ENCODE measurements around the gene ZFYVE16. TPM values are rescaled to one million over a fixed set of nuclear protein-coding genes. Genes with fewer than 3 reads are reported as not detected.
"Not testable (repeated sequence)": the region's sequence is repeated elsewhere in the genome, so short reads cannot be mapped to it uniquely, and the experiment has no call there.

Gene ZFYVE16
- total RNA-seq, 1 donor from 2014 or later = 113 TPM

DNA sequence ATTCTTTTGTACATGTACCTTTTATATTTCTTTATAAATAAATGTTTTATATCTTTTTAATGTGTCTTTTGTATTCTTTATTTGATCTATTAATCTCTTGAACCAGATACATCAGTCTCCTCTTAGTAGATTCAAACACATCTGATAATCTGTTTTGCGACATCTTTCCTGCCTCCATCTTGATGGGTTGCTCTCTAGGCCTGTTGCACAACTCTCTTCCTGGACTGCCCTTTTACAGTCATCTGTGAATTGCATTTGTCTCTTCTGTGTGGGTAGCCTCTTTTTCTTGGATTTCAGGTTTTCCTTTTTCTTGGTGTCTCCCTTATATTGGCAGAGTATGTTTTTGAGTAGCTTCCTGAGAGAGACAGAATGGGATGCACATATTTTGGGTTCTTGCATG, 6.2 kb downstream of the ZFYVE16 start:
- Mint-ChIP-seq H3K36me3 (peaks cover 46% of the 10 kb centered on the region), H3K9me3 (peaks cover 8% of the 10 kb centered on the region), H3K4me3 (no peak overlapping the region), H3K4me1 (peaks cover 7% of the 10 kb centered on the region), H3K27ac (no peak overlapping the region), H3K27me3 (ENCODE audit: insufficient read depth, low read depth) (no peaks in the 10 kb centered on the region)
- no peaks in the 10 kb centered on the region for H3K9me3 ChIP-seq (ENCODE audit: low read depth)
- no peaks in the 10 kb centered on the region for H3K27me3 ChIP-seq
- no peak overlapping the region for H2AFZ ChIP-seq (replicated peaks)
- H3K36me3 ChIP-seq = peaks cover 8% of the 10 kb centered on the region
- no peak overlapping the region for H3K27ac ChIP-seq
- no peak overlapping the region for H3K4me3 ChIP-seq
- peaks cover 99% of the 10 kb centered on the region for H3K79me2 ChIP-seq (ENCODE audit: low read depth)
- H3F3A ChIP-seq (ENCODE audit: low read depth) = peaks cover under 1% of the 10 kb centered on the region
- peaks cover 20% of the 10 kb centered on the region for H4K20me1 ChIP-seq (ENCODE audit: low read depth)
- no peak for DNase-seq (ENCODE audit: low spot score)
- TF ChIP-seq EZH2 (IDR thresholded peaks at IDR 0.05) (no peak), CTCF (IDR thresholded peaks at IDR 0.05) (no peak), EZH2phosphoT487 (IDR thresholded peaks at IDR 0.05) (no peak)
- H3K9ac ChIP-seq = no peak overlapping the region
- H3K4me2 ChIP-seq = no peak overlapping the region
- H3K4me1 ChIP-seq = peaks cover 9% of the 10 kb centered on the region

DNA sequence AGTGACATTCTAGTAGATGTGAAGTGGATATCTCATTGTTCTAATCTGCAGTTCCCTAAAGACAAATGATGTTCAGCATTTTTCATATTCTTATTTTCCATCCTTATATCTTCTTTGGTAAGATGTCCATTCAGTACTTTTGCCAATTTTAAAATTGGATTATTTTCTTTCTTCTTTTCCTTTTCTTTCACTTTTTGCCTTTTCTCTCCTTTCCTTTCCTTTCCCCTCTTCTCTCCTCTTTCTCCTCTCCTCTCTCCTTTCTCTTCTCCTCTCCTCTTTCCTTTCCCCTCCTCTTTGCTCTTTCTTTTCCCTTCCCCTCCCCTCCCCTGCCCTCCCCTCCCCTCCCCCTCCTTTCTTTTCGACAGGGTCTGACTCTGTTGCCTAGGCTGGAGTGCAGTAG, 10.1 kb downstream of the ZFYVE16 start:
- Mint-ChIP-seq H3K4me3 (no peak overlapping the region), H3K27ac (no peak overlapping the region), H3K27me3 (ENCODE audit: insufficient read depth, low read depth) (no peaks in the 10 kb centered on the region), H3K36me3 (peaks cover 50% of the 10 kb centered on the region), H3K4me1 (no peaks in the 10 kb centered on the region), H3K9me3 (peaks cover 30% of the 10 kb centered on the region)
- DNase-seq (ENCODE audit: low spot score) = no peak
- no peaks in the 10 kb centered on the region for H3K36me3 ChIP-seq
- H3K9me3 ChIP-seq (ENCODE audit: low read depth) = peaks cover 2% of the 10 kb centered on the region
- no peak overlapping the region for H2AFZ ChIP-seq (replicated peaks)
- no peaks in the 10 kb centered on the region for H3F3A ChIP-seq (ENCODE audit: low read depth)
- no peaks in the 10 kb centered on the region for H3K27me3 ChIP-seq
- no peak overlapping the region for H3K9ac ChIP-seq
- H4K20me1 ChIP-seq (ENCODE audit: low read depth) = peaks cover 20% of the 10 kb centered on the region
- no peaks in the 10 kb centered on the region for H3K4me1 ChIP-seq
- H3K79me2 ChIP-seq (ENCODE audit: low read depth) = peaks cover 95% of the 10 kb centered on the region
- no peak for TF ChIP-seq EZH2phosphoT487 (IDR thresholded peaks at IDR 0.05)
- TF ChIP-seq EZH2 (IDR thresholded peaks at IDR 0.05) = no peak
- no peak for TF ChIP-seq CTCF (IDR thresholded peaks at IDR 0.05)
- no peak overlapping the region for H3K4me3 ChIP-seq
- H3K27ac ChIP-seq = no peak overlapping the region
- no peak overlapping the region for H3K4me2 ChIP-seq

DNA sequence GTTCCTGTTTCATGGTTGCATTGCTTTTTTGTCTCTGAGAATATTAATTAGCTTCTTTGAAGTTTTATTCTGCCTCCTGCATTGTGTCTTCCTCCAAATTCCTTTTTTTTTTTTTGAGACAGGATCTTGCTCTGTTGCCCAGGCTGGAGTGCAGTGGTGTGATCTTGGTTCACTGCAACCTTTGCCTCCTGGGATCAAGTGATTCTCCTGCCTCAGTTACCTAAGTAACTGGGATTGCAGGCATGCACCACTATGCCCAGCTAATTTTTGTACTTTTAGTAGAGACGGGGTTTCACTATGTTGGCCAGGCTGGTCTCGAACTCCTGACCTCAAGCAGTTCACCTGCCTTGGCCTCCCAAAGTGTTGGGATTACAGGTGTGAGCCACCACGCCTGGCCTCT, 16.5 kb downstream of the ZFYVE16 start:
- not testable (repeated sequence) for H3K36me3 ChIP-seq; H3K4me3 ChIP-seq; H2AFZ ChIP-seq (replicated peaks); H3F3A ChIP-seq (ENCODE audit: low read depth); H3K27ac ChIP-seq; H3K4me1 ChIP-seq; H3K27me3 Mint-ChIP-seq (ENCODE audit: insufficient read depth, low read depth); H3K9me3 ChIP-seq (ENCODE audit: low read depth); H3K4me3 Mint-ChIP-seq; H3K4me2 ChIP-seq; H3K4me1 Mint-ChIP-seq; H3K27me3 ChIP-seq; H3K27ac Mint-ChIP-seq; H4K20me1 ChIP-seq (ENCODE audit: low read depth); H3K9ac ChIP-seq; DNase-seq (ENCODE audit: low spot score)
- H3K36me3 Mint-ChIP-seq = peaks cover 62% of the 10 kb centered on the region
- H3K79me2 ChIP-seq (ENCODE audit: low read depth) = peaks cover 79% of the 10 kb centered on the region
- H3K9me3 Mint-ChIP-seq = peaks cover 69% of the 10 kb centered on the region

- H3K27ac ChIP-seq = no peak overlapping the region
- H3F3A ChIP-seq (ENCODE audit: low read depth) = no peaks in the 10 kb centered on the region
- TF ChIP-seq EZH2 (IDR thresholded peaks at IDR 0.05) (no peak), EZH2phosphoT487 (IDR thresholded peaks at IDR 0.05) (no peak), CTCF (IDR thresholded peaks at IDR 0.05) (no peak)
- H3K4me1 ChIP-seq = no peaks in the 10 kb centered on the region
- Mint-ChIP-seq H3K36me3 (peaks cover 60% of the 10 kb centered on the region), H3K27ac (no peak overlapping the region), H3K4me3 (no peak overlapping the region), H3K27me3 (ENCODE audit: insufficient read depth, low read depth) (peaks cover 3% of the 10 kb centered on the region), H3K9me3 (peaks cover 25% of the 10 kb centered on the region), H3K4me1 (no peaks in the 10 kb centered on the region)
- peaks cover 5% of the 10 kb centered on the region for H4K20me1 ChIP-seq (ENCODE audit: low read depth)
- H3K36me3 ChIP-seq = peaks cover 16% of the 10 kb centered on the region
- no peaks in the 10 kb centered on the region for H3K79me2 ChIP-seq (ENCODE audit: low read depth)
- no peak overlapping the region for H3K4me2 ChIP-seq
- H3K27me3 ChIP-seq = no peaks in the 10 kb centered on the region
- H2AFZ ChIP-seq (replicated peaks) = no peak overlapping the region
- H3K9me3 ChIP-seq (ENCODE audit: low read depth) = no peaks in the 10 kb centered on the region
- no peak for DNase-seq (ENCODE audit: low spot score)
- no peak overlapping the region for H3K9ac ChIP-seq
- no peak overlapping the region for H3K4me3 ChIP-seq
These were observed 27.6 kb downstream of the ZFYVE16 start for GRCh38 chr5:80435476-80435875.

Data from neural progenitor cell (in vitro differentiated cells).